IMR-90 (cell line): ENCODE results near the gene UQCRQ. TPM values are rescaled to one million over a fixed set of nuclear protein-coding genes. Genes with fewer than 3 reads are reported as not detected.

ENCODE experiments used
- ATAC-seq: fragments of 200-7000 bp; cut with Tn5 transposase; 2 replicates; pipeline ENCODE4 v1.9.1; 2020; ENCODE audit warnings: low read depth, mild to moderate bottlenecking, moderate library complexity
- BruUV-seq: library from RNA; stranded (reverse); fragments of 400-500 nt; replicated peaks from 2 replicates; lab custom pipeline; 2021; lab: Mats Ljungman, UMichigan
- CTCF ChIA-PET: fragments of 300-600 bp; formaldehyde crosslinking; extraction: SDS; loops from one replicate; lab custom pipeline; 2021; ENCODE audit warnings: antibody characterized with exemption; lab: Yijun Ruan, JAX
- POLR2A ChIA-PET: fragments of 300-600 bp; sonication (Branson Sonifier 250); formaldehyde crosslinking; loops from one replicate; lab custom pipeline; 2022; ENCODE audit warnings: antibody characterized with exemption; ENCODE audit not compliant: unreplicated experiment; lab: Charles Lee
- DNase-seq: peaks from one replicate; pipeline ENCODE4 v3.0.0; 2013
- H2AFZ ChIP-seq: replicated peaks from 2 replicates; pipeline ENCODE3; 2013; ENCODE audit warnings: low read length, mild to moderate bottlenecking; ENCODE audit not compliant: poor library complexity
- H2AK5ac ChIP-seq: 2 replicates; pipeline ENCODE4 v1.6.1; 2013; ENCODE audit warnings: low read depth, low read length, inconsistent platforms
- H2AK9ac ChIP-seq: replicated peaks from 2 replicates; pipeline ENCODE3; 2013; ENCODE audit warnings: mild to moderate bottlenecking, low read depth, low read length, moderate library complexity; ENCODE audit not compliant: poor library complexity
- H2BK120ac ChIP-seq: 2 replicates; pipeline ENCODE4 v1.6.1; 2013; ENCODE audit warnings: low read depth, low read length, inconsistent platforms
- H2BK15ac ChIP-seq: 3 replicates; pipeline ENCODE4 v1.6.1; 2013; ENCODE audit warnings: low read depth, low read length, inconsistent platforms
- H2BK20ac ChIP-seq: 2 replicates; pipeline ENCODE4 v1.6.1; 2013; ENCODE audit warnings: low read depth, mild to moderate bottlenecking, inconsistent platforms, low read length, moderate library complexity
- H2BK5ac ChIP-seq: 2 replicates; pipeline ENCODE4 v1.6.1; 2013; ENCODE audit warnings: mild to moderate bottlenecking, low read depth, low read length, inconsistent platforms; ENCODE audit not compliant: poor library complexity, severe bottlenecking
- H3K14ac ChIP-seq: replicated peaks from 2 replicates; pipeline ENCODE4 v1.6.1; 2013; ENCODE audit warnings: low read depth, low read length, inconsistent platforms
- H3K18ac ChIP-seq: 2 replicates; pipeline ENCODE4 v1.6.1; 2013; ENCODE audit warnings: low read depth, low read length, control low read depth
- H3K23ac ChIP-seq: 2 replicates; pipeline ENCODE4 v1.6.1; 2013; ENCODE audit warnings: low read depth, low read length, inconsistent platforms
- H3K27ac ChIP-seq: 2 replicates; pipeline ENCODE4 v1.5.1; 2013; ENCODE audit warnings: mild to moderate bottlenecking, control low read depth, low read length; ENCODE audit not compliant: insufficient read depth
- H3K27me3 ChIP-seq: 2 replicates; pipeline ENCODE4 v1.6.1; 2013; ENCODE audit warnings: low read length; ENCODE audit not compliant: control insufficient read depth, insufficient read depth
- H3K36me3 ChIP-seq: 2 replicates; pipeline ENCODE4 v1.6.1; 2013; ENCODE audit warnings: low read length, mixed read lengths; ENCODE audit not compliant: control insufficient read depth, insufficient read depth
- H3K4ac ChIP-seq: 2 replicates; pipeline ENCODE4 v1.6.1; 2013; ENCODE audit warnings: low read depth, low read length, inconsistent platforms
- H3K4me1 ChIP-seq: 2 replicates; pipeline ENCODE4 v1.6.1; 2013; ENCODE audit warnings: low read length, mixed read lengths; ENCODE audit not compliant: control insufficient read depth, insufficient read depth
- H3K4me2 ChIP-seq: 2 replicates; pipeline ENCODE4 v1.6.1; 2013; ENCODE audit warnings: low read depth, mild to moderate bottlenecking, control low read depth, low read length, moderate library complexity
- H3K4me3 ChIP-seq: 2 replicates; pipeline ENCODE4 v1.5.1; 2013; ENCODE audit warnings: low read depth, mild to moderate bottlenecking, control low read depth, low read length, moderate library complexity; ENCODE audit not compliant: insufficient read depth
- H3K56ac ChIP-seq: 2 replicates; pipeline ENCODE4 v1.6.1; 2013; ENCODE audit warnings: low read length, inconsistent platforms; ENCODE audit not compliant: insufficient read depth; ENCODE audit errors: extremely low read depth
- H3K79me1 ChIP-seq, 2 experiments: 2 replicates each; pipeline ENCODE4 v1.6.1; 2013; ENCODE audit warnings: low read length in 2 of 2, inconsistent platforms in 1 of 2, low read depth in 1 of 2
- H3K9ac ChIP-seq: 2 replicates; pipeline ENCODE4 v1.6.1; 2013; ENCODE audit warnings: low read depth, low read length, control low read depth
- H3K9me1 ChIP-seq: 2 replicates; pipeline ENCODE4 v1.6.1; 2013; ENCODE audit warnings: low read length, inconsistent platforms; ENCODE audit not compliant: insufficient read depth
- H3K9me3 ChIP-seq: 2 replicates; pipeline ENCODE4 v1.6.1; 2013; ENCODE audit warnings: low read length; ENCODE audit not compliant: control insufficient read depth, insufficient read depth
- H4K20me1 ChIP-seq: 2 replicates; pipeline ENCODE4 v1.6.1; 2013; ENCODE audit warnings: low read length, inconsistent platforms; ENCODE audit not compliant: insufficient read depth
- H4K5ac ChIP-seq: 2 replicates; pipeline ENCODE4 v1.6.1; 2013; ENCODE audit warnings: mild to moderate bottlenecking, low read depth, low read length, control low read depth
- H4K8ac ChIP-seq, 2 experiments: 2 replicates each; pipeline ENCODE4 v1.6.1; 2013; ENCODE audit warnings: low read depth in 2 of 2, low read length in 2 of 2, control low read depth in 1 of 2, inconsistent platforms in 1 of 2
- H4K91ac ChIP-seq: 2 replicates; pipeline ENCODE4 v1.6.1; 2013; ENCODE audit warnings: low read depth, low read length, inconsistent platforms; ENCODE audit not compliant: insufficient read depth
- BHLHE40 ChIP-seq: fragments of 150-350 bp; IDR thresholded peaks from 2 replicates; pipeline ENCODE4 v1.6.1; 2016; ENCODE audit warnings: mild to moderate bottlenecking, low read depth, low read length
- CEBPB ChIP-seq: IDR thresholded peaks from 2 replicates; pipeline ENCODE4 v1.6.1; 2012; ENCODE audit warnings: low read depth, low read length, improper control_type of control experiment
- CHD1 ChIP-seq: IDR thresholded peaks from 2 replicates; pipeline ENCODE4 v1.6.1; 2012; ENCODE audit warnings: low read depth, low read length, improper control_type of control experiment
- CTCF ChIP-seq: conservative IDR thresholded peaks from 2 replicates; pipeline ENCODE4 v1.5.1; 2012; ENCODE audit warnings: mild to moderate bottlenecking, low read depth, low read length, improper control_type of control experiment
- ELK1 ChIP-seq: fragments of 150-350 bp; IDR thresholded peaks from 2 replicates; pipeline ENCODE4 v1.6.1; 2016; ENCODE audit warnings: low read depth, mild to moderate bottlenecking, low read length, moderate library complexity, borderline replicate concordance
- FOS ChIP-seq: fragments of 150-350 bp; IDR thresholded peaks from 2 replicates; pipeline ENCODE4 v1.6.1; 2016; ENCODE audit warnings: low read depth, low read length
- MAFK ChIP-seq: IDR thresholded peaks from 2 replicates; pipeline ENCODE4 v1.6.1; 2012; ENCODE audit warnings: low read depth, low read length, improper control_type of control experiment
- MAZ ChIP-seq: IDR thresholded peaks from 2 replicates; pipeline ENCODE4 v1.6.1; 2012; ENCODE audit warnings: low read depth, mild to moderate bottlenecking, low read length, improper control_type of control experiment, moderate library complexity, borderline replicate concordance
- MXI1 ChIP-seq: IDR thresholded peaks from 2 replicates; pipeline ENCODE4 v1.6.1; 2012; ENCODE audit warnings: low read depth, mild to moderate bottlenecking, low read length, moderate library complexity, borderline replicate concordance
- NFE2L2 ChIP-seq: fragments of 150-350 bp; IDR thresholded peaks from 2 replicates; pipeline ENCODE4 v1.6.1; 2016; ENCODE audit warnings: low read depth, mild to moderate bottlenecking, low read length
- POLR2A ChIP-seq: IDR thresholded peaks from 2 replicates; pipeline ENCODE4 v1.6.1; 2012; ENCODE audit warnings: mild to moderate bottlenecking, low read depth, low read length
- RAD21 ChIP-seq: IDR thresholded peaks from 2 replicates; pipeline ENCODE4 v1.6.1; 2012; ENCODE audit warnings: low read length, improper control_type of control experiment
- RCOR1 ChIP-seq: IDR thresholded peaks from 2 replicates; pipeline ENCODE4 v1.6.1; 2012; ENCODE audit warnings: mild to moderate bottlenecking, low read length, improper control_type of control experiment; ENCODE audit not compliant: insufficient replicate concordance
- RFX5 ChIP-seq: IDR thresholded peaks from 2 replicates; pipeline ENCODE4 v1.8.0; 2012; ENCODE audit warnings: low read depth, mild to moderate bottlenecking, low read length, moderate library complexity
- SMC3 ChIP-seq: fragments of 150-350 bp; IDR thresholded peaks from 2 replicates; pipeline ENCODE4 v1.6.1; 2016; ENCODE audit warnings: low read depth, mild to moderate bottlenecking, antibody characterized with exemption, low read length, moderate library complexity
- USF2 ChIP-seq: fragments of 150-350 bp; IDR thresholded peaks from 2 replicates; pipeline ENCODE4 v1.6.1; 2017; ENCODE audit warnings: mild to moderate bottlenecking, antibody characterized with exemption, low read length, low read depth
- WGBS, 2 experiments: methylation state at CpG; one replicate each; pipeline versions ENCODE4 v1.1.5 to v1.1.7; 2013; ENCODE audit warnings: missing lambda C conversion rate in 2 of 2; ENCODE audit not compliant: insufficient read length in 1 of 2; ENCODE audit errors: extremely low coverage in 2 of 2; 5-methylcytosine and 5-hydroxymethylcytosine counted together
- dilution Hi-C: fragments of 300-500 bp; cut with HindIII; formaldehyde crosslinking; loops from one replicate; pipeline ENCODE4 v1.14.3; 2018; ENCODE audit warnings: low sequenced_read_pairs; ENCODE audit not compliant: unreplicated experiment
- in situ Hi-C: fragments of 300-500 bp; cut with MboI; formaldehyde crosslinking; loops from 3 replicates; pipeline ENCODE4 v1.14.3; 2019; ENCODE audit warnings: low sequenced_read_pairs, inconsistent platforms, mixed read lengths
- intact Hi-C: fragments of 100-400 bp; cut with micrococcal nuclease; formaldehyde crosslinking; loops from 2 replicates; pipeline ENCODE4 v1.10.0; 2022
- polyA plus RNA-seq, 3 experiments: library from polyadenylated mRNA; depleted of rRNA; stranded (reverse); fragments of >200 nt; gene quantifications; 2 replicates each; pipeline ENCODE4 v1.2.3, GENCODE V29; 2012; ENCODE audit warnings: low replicate concordance in 1 of 3
- total RNA-seq: library from RNA; depleted of rRNA; stranded (reverse); fragments of >200 nt; gene quantifications from 2 replicates; pipeline ENCODE4 v1.2.3, GENCODE V29; 2012

Gene UQCRQ
- total and polyA plus RNA-seq, 2 of the 4 experiments (the other 2 are of a cell fraction): 73.7 to 292 TPM

- Histone ChIP-seq H4K20me1 (no peaks in the 10 kb centered on the region), H4K91ac (no peak overlapping the region), H3K4ac (no peak overlapping the region), H2AFZ (peak overlapping the region; percentile 82), H3K36me3 (peaks cover 2% of the 10 kb centered on the region; the same call in 1 of the 2 replicates), H4K5ac (no peak overlapping the region), H3K14ac (no peak overlapping the region), H2BK20ac (no peak overlapping the region), H2BK15ac (no peak overlapping the region), H3K27me3 (no peaks in the 10 kb centered on the region), H3K4me2 (no peak overlapping the region), H3K9me3 (no peaks in the 10 kb centered on the region), H3K18ac (no peak overlapping the region), H3K9ac (no peak overlapping the region), H3K27ac (no peak overlapping the region), H2BK120ac (no peak overlapping the region), H4K8ac (no peak overlapping the region; a peak in 1 of 4 replicates), H3K9me1 (no peaks in the 10 kb centered on the region), H3K79me1 (no peaks in the 10 kb centered on the region), H3K23ac (no peak overlapping the region), H3K4me1 (peaks cover 13% of the 10 kb centered on the region), H2AK9ac (no peak overlapping the region), H3K4me3 (no peak overlapping the region), H2AK5ac (no peak overlapping the region), H3K56ac (no peak overlapping the region), H2BK5ac (no peak overlapping the region)
- no peak for DNase-seq
- no peak for ATAC-seq
- 46% methylated on average over 15 of the region's 26 CpGs; no CpG with 5 or more reads in 1 of the 2 experiments for WGBS, 2 experiments
- CTCF ChIA-PET: interaction anchor here (0.6 to 2.7 kb wide), 10 partner anchors 9 to 313 kb away, joined by 3 to 22 read pairs (median 4); partner anchors contain the start of gene KIF3A
- POLR2A ChIA-PET: no interaction called here
- no TSS peak for BruUV-seq
- TF ChIP-seq USF2 (no peak), ELK1 (no peak), NFE2L2 (no peak), SMC3 (no peak), CEBPB (no peak), CTCF (no peak), CHD1 (no peak), FOS (no peak), RCOR1 (no peak), MXI1 (no peak), MAZ (no peak), BHLHE40 (no peak), MAFK (no peak), RAD21 (no peak), RFX5 (no peak), POLR2A (no peak)
- in situ Hi-C loops (no loop called here), intact Hi-C loops (no loop called here), dilution Hi-C loops (no loop called here)
These were observed 47.0 kb upstream of the UQCRQ start for GRCh38 chr5:132819468-132819867.
